ENCODE data around the gene OR51G2. TPM values are rescaled to one million over a fixed set of nuclear protein-coding genes. Genes with fewer than 3 reads are reported as not detected.

OR51G2 gene
- total and polyA plus RNA-seq, 2 donors (not counting 1 experiment from before 2014, with no cell fraction given), result not detected

DNA sequence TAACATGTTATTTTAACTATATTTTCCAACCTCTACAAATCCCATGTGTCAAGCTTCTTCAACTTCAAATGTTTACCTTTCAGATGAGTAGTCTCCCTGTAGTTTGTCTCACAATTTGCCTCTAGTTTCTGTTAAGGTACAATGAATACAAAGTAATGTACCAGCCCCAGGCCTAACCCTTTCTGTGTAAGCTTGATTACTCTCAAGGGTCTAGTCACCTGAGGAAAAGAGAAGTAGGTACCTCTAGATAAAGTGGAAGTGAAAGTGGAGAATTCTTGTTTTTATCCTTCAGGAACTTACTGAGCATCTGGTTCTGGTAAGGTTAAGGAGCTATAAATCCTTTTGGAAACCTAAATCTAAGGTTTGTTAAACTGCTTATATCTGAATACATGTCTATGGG is 15.7 kb downstream of the OR51G2 start, which contains the start of gene OR51A7:
Gene OR51A7, plus strand, starts transcription at position 300 of the 400 bp plus-strand sequence. CDS start 3,587 bp downstream, outside the sequence.
- ATAC-seq (ENCODE audit: low read depth) (no peak), DNase-seq (peak; percentile 36)
- H3K4me3 Mint-ChIP-seq, result no peak within 1 kb of the TSS
- peaks cover 0 to 7% of the 10 kb centered on the region in 2 donors for H3K4me1 ChIP-seq (ENCODE audit: control insufficient read depth in 2 of 2, insufficient read depth in 2 of 2, low read length in 2 of 2)
- H3K9me3 ChIP-seq (ENCODE audit: control extremely low read depth in 1 of 3, control insufficient read depth in 2 of 3, insufficient read depth in 1 of 3, low read length in 2 of 3), result no peaks in the 10 kb centered on the region
- H3K79me2 ChIP-seq (ENCODE audit: control insufficient read depth, insufficient read depth, low read length), result no peaks in the 10 kb centered on the region
- H3K4me2 ChIP-seq (replicated peaks; ENCODE audit: low read depth, low read length, poor library complexity, severe bottlenecking), result no peak within 1 kb of the TSS
- H3K27ac Mint-ChIP-seq, result peak within 1 kb of the TSS; percentile 23
- peaks cover 4% of the 10 kb centered on the region for H3K27me3 Mint-ChIP-seq
- no peak within 1 kb of the TSS for H3K4me3 ChIP-seq (ENCODE audit: control extremely low read depth in 1 of 5, extremely low read depth in 1 of 5, insufficient read depth in 1 of 5, low read depth in 2 of 5, low read length in 4 of 5)
- no peak within 1 kb of the TSS for H2AFZ ChIP-seq (ENCODE audit: insufficient read depth, low read depth, low read length, poor library complexity, severe bottlenecking)
- H3K9ac ChIP-seq (ENCODE audit: low read length), result no peak within 1 kb of the TSS
- peaks cover 5% of the 10 kb centered on the region for H3K4me1 Mint-ChIP-seq
- H3K9me3 Mint-ChIP-seq (ENCODE audit: insufficient read depth), result no peaks in the 10 kb centered on the region
- no peak within 1 kb of the TSS for H3K27ac ChIP-seq (ENCODE audit: low read length in 2 of 2)
- ChIA-PET POLR2A (no interaction called here), CTCF (no interaction called here)
- no peaks in the 10 kb centered on the region for H4K20me1 ChIP-seq (ENCODE audit: control insufficient read depth, insufficient read depth, low read length, poor library complexity, severe bottlenecking)
- no peaks in the 10 kb centered on the region for H3K27me3 ChIP-seq (replicated peaks in 1 of 4; ENCODE audit: control extremely low read depth in 1 of 4, control insufficient read depth in 3 of 4, insufficient read depth in 4 of 4, low read length in 3 of 4)
- TF ChIP-seq EZH2 (IDR thresholded peaks at IDR 0.05; ENCODE audit: borderline replicate concordance, insufficient read depth, low read depth, low read length, poor library complexity, severe bottlenecking), result no peak
- TF ChIP-seq, protein P1, sequence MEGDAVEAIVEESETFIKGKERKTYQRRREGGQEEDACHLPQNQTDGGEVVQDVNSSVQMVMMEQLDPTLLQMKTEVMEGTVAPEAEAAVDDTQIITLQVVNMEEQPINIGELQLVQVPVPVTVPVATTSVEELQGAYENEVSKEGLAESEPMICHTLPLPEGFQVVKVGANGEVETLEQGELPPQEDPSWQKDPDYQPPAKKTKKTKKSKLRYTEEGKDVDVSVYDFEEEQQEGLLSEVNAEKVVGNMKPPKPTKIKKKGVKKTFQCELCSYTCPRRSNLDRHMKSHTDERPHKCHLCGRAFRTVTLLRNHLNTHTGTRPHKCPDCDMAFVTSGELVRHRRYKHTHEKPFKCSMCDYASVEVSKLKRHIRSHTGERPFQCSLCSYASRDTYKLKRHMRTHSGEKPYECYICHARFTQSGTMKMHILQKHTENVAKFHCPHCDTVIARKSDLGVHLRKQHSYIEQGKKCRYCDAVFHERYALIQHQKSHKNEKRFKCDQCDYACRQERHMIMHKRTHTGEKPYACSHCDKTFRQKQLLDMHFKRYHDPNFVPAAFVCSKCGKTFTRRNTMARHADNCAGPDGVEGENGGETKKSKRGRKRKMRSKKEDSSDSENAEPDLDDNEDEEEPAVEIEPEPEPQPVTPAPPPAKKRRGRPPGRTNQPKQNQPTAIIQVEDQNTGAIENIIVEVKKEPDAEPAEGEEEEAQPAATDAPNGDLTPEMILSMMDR (IDR thresholded peaks at IDR 0.05), result no peak
- intact Hi-C loops (cut with micrococcal nuclease), result no loop called here
- no peaks in the 10 kb centered on the region for H3K36me3 ChIP-seq (replicated peaks in 1 of 2; ENCODE audit: control extremely low read depth in 1 of 2, control insufficient read depth in 1 of 2, extremely low read depth in 1 of 2, insufficient read depth in 2 of 2, low read length in 1 of 2)

DNA sequence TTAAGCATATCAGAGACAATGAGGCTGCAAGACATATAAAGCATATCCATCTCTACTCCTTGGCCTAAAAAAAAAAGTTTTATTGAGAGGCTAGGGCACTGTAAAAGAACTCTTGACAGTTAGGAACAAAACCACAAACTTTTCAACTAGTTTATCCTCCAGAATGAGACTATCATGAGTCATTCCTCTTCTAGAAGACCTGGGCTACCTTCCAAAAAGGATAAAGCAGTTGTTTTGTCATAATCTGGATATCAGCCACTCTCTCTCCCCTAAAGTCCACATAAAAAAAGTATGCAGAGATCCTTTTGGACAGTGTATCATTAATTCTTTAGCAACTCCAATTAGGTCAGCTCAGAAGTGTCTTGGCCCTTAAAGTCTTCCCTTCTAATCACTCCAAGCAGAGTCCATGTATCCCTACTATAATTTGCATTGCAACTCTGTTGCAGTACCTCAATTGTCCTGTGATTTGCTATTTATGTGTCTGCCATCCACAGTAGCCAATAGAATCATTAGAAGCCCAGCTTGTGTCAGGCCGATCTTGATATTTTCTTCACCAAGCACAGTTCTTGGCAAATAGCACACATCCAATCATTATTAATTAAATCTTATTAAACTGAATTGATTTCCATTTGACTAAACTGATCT is 27.0 kb downstream of the OR51G2 start:
- ATAC-seq (ENCODE audit: low read depth) (no peak), DNase-seq (no peak)
- intact Hi-C loops (cut with micrococcal nuclease), result no loop called here
- no peaks in the 10 kb centered on the region for H4K20me1 ChIP-seq (ENCODE audit: control insufficient read depth, insufficient read depth, low read length, poor library complexity, severe bottlenecking)
- CTCF ChIA-PET, result no interaction called here
- no peaks in the 10 kb centered on the region for H3K9me3 Mint-ChIP-seq (ENCODE audit: insufficient read depth)
- H2AFZ ChIP-seq (ENCODE audit: insufficient read depth, low read depth, low read length, poor library complexity, severe bottlenecking), result no peak overlapping the region
- no peak overlapping the region for H3K4me3 ChIP-seq (ENCODE audit: control extremely low read depth in 1 of 5, extremely low read depth in 1 of 5, insufficient read depth in 1 of 5, low read depth in 2 of 5, low read length in 4 of 5)
- no peaks in the 10 kb centered on the region for H3K4me1 ChIP-seq (ENCODE audit: control insufficient read depth in 2 of 2, insufficient read depth in 2 of 2, low read length in 2 of 2)
- H3K9me3 ChIP-seq (ENCODE audit: control extremely low read depth in 1 of 3, control insufficient read depth in 2 of 3, insufficient read depth in 1 of 3, low read length in 2 of 3), result no peaks in the 10 kb centered on the region
- TF ChIP-seq, protein P1 (IDR thresholded peaks at IDR 0.05), result no peak
- TF ChIP-seq EZH2 (IDR thresholded peaks at IDR 0.05; ENCODE audit: borderline replicate concordance, insufficient read depth, low read depth, low read length, poor library complexity, severe bottlenecking), result no peak
- WGBS (ENCODE audit: insufficient coverage), result no CpG with 5 or more reads among the region's 1 CpG
- H3K27ac Mint-ChIP-seq, result no peak overlapping the region
- POLR2A ChIA-PET, result no interaction called here
- H3K27me3 ChIP-seq (replicated peaks in 1 of 4; ENCODE audit: control extremely low read depth in 1 of 4, control insufficient read depth in 3 of 4, insufficient read depth in 4 of 4, low read length in 3 of 4), result peaks cover 0 to 2% (median 0%) of the 10 kb centered on the region in 4 experiments
- no peaks in the 10 kb centered on the region for H3K4me1 Mint-ChIP-seq
- no peak overlapping the region for H3K4me2 ChIP-seq (replicated peaks; ENCODE audit: low read depth, low read length, poor library complexity, severe bottlenecking)
- H3K79me2 ChIP-seq (ENCODE audit: control insufficient read depth, insufficient read depth, low read length), result no peaks in the 10 kb centered on the region
- peaks cover 16% of the 10 kb centered on the region for H3K27me3 Mint-ChIP-seq
- H3K27ac ChIP-seq (ENCODE audit: low read length in 2 of 2), result no peak overlapping the region
- H3K9ac ChIP-seq (ENCODE audit: low read length), result no peak overlapping the region
- H3K36me3 ChIP-seq (replicated peaks in 1 of 2; ENCODE audit: control extremely low read depth in 1 of 2, control insufficient read depth in 1 of 2, extremely low read depth in 1 of 2, insufficient read depth in 2 of 2, low read length in 1 of 2), result no peaks in the 10 kb centered on the region
- H3K4me3 Mint-ChIP-seq, result no peak overlapping the region

All from B cell (primary cell).